PC-3 (cell line): Measurements from ENCODE around the gene MEGF9. TPM values are rescaled to one million over a fixed set of nuclear protein-coding genes. Genes with fewer than 3 reads are reported as not detected.

Experiments used
- ATAC-seq: fragments of 200-7000 bp; cut with Tn5 transposase; 2 replicates; pipeline ENCODE4 v1.9.1; 2020; ENCODE audit warnings: mild to moderate bottlenecking, moderate library complexity
- BruUV-seq: library from RNA; stranded (reverse); fragments of 400-500 nt; replicated peaks from 2 replicates; lab custom pipeline; 2021; lab: Mats Ljungman, UMichigan
- CTCF ChIA-PET: fragments of 300-600 bp; sonication (Branson Sonifier 250); formaldehyde crosslinking; loops from one replicate; lab custom pipeline; 2022; ENCODE audit warnings: antibody characterized with exemption; lab: Charles Lee
- POLR2A ChIA-PET: fragments of 300-600 bp; sonication (Branson Sonifier 250); formaldehyde crosslinking; loops from one replicate; lab custom pipeline; 2022; ENCODE audit warnings: antibody characterized with exemption; ENCODE audit not compliant: unreplicated experiment; lab: Charles Lee
- DNase-seq: peaks from one replicate; pipeline ENCODE4 v3.0.0-alpha.2; 2015
- H2AFZ ChIP-seq: fragments of 300-600 bp; sonication (generic); 2 replicates; pipeline ENCODE4 v1.6.0; 2016; ENCODE audit warnings: antibody characterized with exemption, low read length
- H3F3A ChIP-seq: fragments of 300-600 bp; sonication (generic); one replicate; pipeline ENCODE4 v1.6.0; 2017; ENCODE audit warnings: antibody characterized with exemption, low read length, control low read depth, mild to moderate bottlenecking; ENCODE audit not compliant: unreplicated experiment
- H3K27ac ChIP-seq: fragments of 300-600 bp; sonication (generic); 2 replicates; pipeline ENCODE4 v1.5.1; 2016; ENCODE audit warnings: mild to moderate bottlenecking, low read length
- H3K27me3 ChIP-seq: fragments of 300-600 bp; sonication (generic); 2 replicates; pipeline ENCODE4 v1.6.1; 2016; ENCODE audit warnings: low read length, mixed read lengths
- H3K36me3 ChIP-seq: fragments of 300-600 bp; sonication (generic); 2 replicates; pipeline ENCODE4 v1.6.1; 2016; ENCODE audit warnings: low read depth, mixed run types, low read length, mixed read lengths
- H3K4me1 ChIP-seq: fragments of 300-600 bp; sonication (generic); 2 replicates; pipeline ENCODE4 v1.5.1; 2016; ENCODE audit warnings: low read length; ENCODE audit not compliant: insufficient read depth
- H3K4me2 ChIP-seq: fragments of 300-600 bp; sonication (generic); 2 replicates; pipeline ENCODE4 v1.6.0; 2016; ENCODE audit warnings: low read length
- H3K4me3 ChIP-seq: fragments of 300-600 bp; sonication (generic); 2 replicates; pipeline ENCODE4 v1.5.1; 2016; ENCODE audit warnings: mild to moderate bottlenecking, low read length, mixed read lengths
- H3K79me2 ChIP-seq: fragments of 300-600 bp; sonication (generic); 2 replicates; pipeline ENCODE4 v1.6.1; 2017; ENCODE audit warnings: low read length, mixed read lengths
- H3K9ac ChIP-seq: fragments of 300-600 bp; sonication (generic); 2 replicates; pipeline ENCODE4 v1.6.0; 2016; ENCODE audit warnings: mild to moderate bottlenecking, low read length
- H3K9me2 ChIP-seq: fragments of 300-600 bp; sonication (generic); replicated peaks from 2 replicates; pipeline ENCODE4 v1.6.1; 2016; ENCODE audit warnings: mixed run types, low read length, mixed read lengths
- H3K9me3 ChIP-seq: fragments of 300-600 bp; sonication (generic); 2 replicates; pipeline ENCODE4 v1.6.1; 2016; ENCODE audit warnings: low read length, mixed read lengths
- H4K20me1 ChIP-seq: fragments of 300-600 bp; sonication (generic); 2 replicates; pipeline ENCODE4 v1.6.1; 2016; ENCODE audit warnings: low read length, mixed read lengths
- CTCF ChIP-seq: fragments of 300-600 bp; sonication (generic); conservative IDR thresholded peaks from 2 replicates; pipeline ENCODE4 v1.5.1; 2017; ENCODE audit warnings: antibody characterized with exemption, low read depth, mild to moderate bottlenecking, low read length
- EZH2 ChIP-seq: fragments of 300-600 bp; sonication (generic); IDR thresholded peaks from one replicate; pipeline ENCODE4 v1.6.1; 2017; ENCODE audit warnings: antibody characterized with exemption, mild to moderate bottlenecking, low read length; ENCODE audit not compliant: unreplicated experiment
- EZH2phosphoT487 ChIP-seq: fragments of 300-600 bp; sonication (generic); IDR thresholded peaks from 2 replicates; pipeline ENCODE4 v1.6.1; 2018; ENCODE audit warnings: mild to moderate bottlenecking, antibody characterized with exemption, low read length, borderline replicate concordance
- intact Hi-C: fragments of 100-400 bp; cut with micrococcal nuclease; formaldehyde crosslinking; loops from 2 replicates; pipeline ENCODE4 v1.9.0; 2023
- total RNA-seq: library from RNA; depleted of rRNA; stranded (reverse); fragments of >200 nt; gene quantifications from 2 replicates; pipeline ENCODE4 v1.2.3, GENCODE V29; 2014

MEGF9 gene
- total RNA-seq, 1 experiment from 2014 or later, result 2.6 TPM

DNA sequence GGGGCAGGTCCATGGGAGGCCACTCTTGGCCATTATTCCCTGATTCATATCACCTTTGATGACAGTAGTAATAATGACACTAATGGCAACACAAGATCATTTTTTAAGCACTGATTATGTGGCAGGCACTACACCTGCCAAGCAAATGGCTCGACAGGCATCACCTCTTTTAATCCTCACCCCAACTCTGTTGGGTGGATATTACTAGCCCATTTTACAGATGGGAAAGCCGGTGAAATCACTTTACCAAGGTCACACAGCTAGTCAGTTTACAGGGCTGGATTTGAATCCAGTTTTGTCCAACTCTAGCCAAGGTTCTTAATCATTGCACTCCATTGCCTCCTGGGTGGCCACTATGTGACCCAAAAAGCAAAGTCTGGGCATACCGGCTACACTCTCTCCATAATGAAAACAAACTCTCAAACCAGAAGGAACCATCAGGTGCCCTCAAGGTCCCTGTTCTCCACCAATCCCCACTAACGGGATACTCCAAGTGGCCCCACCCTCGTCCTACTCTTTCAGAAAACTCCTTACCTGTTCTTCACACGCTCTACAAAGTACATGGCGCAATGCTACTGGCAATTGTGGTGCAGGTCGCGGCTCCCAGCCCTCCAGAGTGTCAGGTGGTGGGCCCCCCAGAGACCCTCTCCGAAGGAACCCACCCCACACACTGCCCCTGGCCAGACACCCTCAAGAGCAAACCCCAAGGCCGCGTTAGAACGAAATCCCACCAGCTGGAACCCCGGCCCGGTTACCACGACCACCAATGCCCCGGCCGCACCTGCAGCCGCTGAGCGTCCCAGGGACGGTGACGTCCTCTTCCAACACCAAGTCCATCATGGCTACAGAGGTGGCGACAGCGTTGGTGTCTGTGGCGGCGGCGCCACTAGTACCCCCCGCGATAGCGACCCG, 134.9 kb downstream of the MEGF9 start:
- no peaks in the 10 kb centered on the region for H3K9me3 ChIP-seq
- H3F3A ChIP-seq, result no peaks in the 10 kb centered on the region
- DNase-seq, result peak; percentile 6
- no peaks in the 10 kb centered on the region for H3K27me3 ChIP-seq
- intact Hi-C loops, result no loop called here
- no peak overlapping the region for H3K27ac ChIP-seq
- no peaks in the 10 kb centered on the region for H3K9me2 ChIP-seq
- CTCF ChIA-PET, result no interaction called here
- H3K36me3 ChIP-seq, result no peaks in the 10 kb centered on the region
- ATAC-seq, result peak; percentile 51
- TSS peak; percentile 61 for BruUV-seq
- peak overlapping the region; percentile 93 for H2AFZ ChIP-seq
- peak overlapping the region; percentile 90 for H3K4me2 ChIP-seq
- H3K79me2 ChIP-seq, result peaks cover 55% of the 10 kb centered on the region
- TF ChIP-seq CTCF (no peak), EZH2 (no peak), EZH2phosphoT487 (no peak)
- H4K20me1 ChIP-seq, result no peaks in the 10 kb centered on the region
- H3K4me3 ChIP-seq, result peak overlapping the region; percentile 94
- POLR2A ChIA-PET, result interaction anchor here (0.7 kb wide), 1 partner anchor 21 kb away, joined by 7 read pairs; no protein-coding TSS in a partner anchor
- peak overlapping the region; percentile 86 for H3K9ac ChIP-seq
- H3K4me1 ChIP-seq, result peaks cover 7% of the 10 kb centered on the region; the same call in 1 of the 2 replicates

DNA sequence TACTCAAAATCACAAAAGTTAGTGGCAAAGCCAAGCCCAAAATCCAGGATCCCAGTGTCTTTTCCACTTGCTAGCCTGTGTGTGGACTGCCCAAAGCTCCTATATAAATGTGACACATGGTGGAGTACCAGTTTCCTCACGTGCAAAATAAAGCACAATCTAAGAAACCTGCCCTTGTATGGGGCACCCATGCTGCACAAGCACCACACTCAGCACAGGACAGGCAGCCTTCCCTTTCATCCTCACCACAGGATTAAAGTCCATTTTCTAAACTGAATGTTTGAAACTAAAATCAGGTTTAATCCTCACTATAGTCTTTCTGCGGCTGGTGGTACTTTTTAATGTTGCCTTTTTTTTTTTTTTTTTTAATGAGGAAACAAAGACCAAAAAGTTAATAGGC, 139.8 kb downstream of the MEGF9 start:
- H3K79me2 ChIP-seq, result peaks cover 71% of the 10 kb centered on the region
- ChIA-PET POLR2A (no interaction called here), CTCF (no interaction called here)
- no peak overlapping the region for H3K4me2 ChIP-seq
- BruUV-seq, result no TSS peak
- no peak overlapping the region for H3K9ac ChIP-seq
- H3F3A ChIP-seq, result no peaks in the 10 kb centered on the region
- no peak overlapping the region for H3K4me3 ChIP-seq
- peaks cover 7% of the 10 kb centered on the region; the same call in 1 of the 2 replicates for H3K4me1 ChIP-seq
- H2AFZ ChIP-seq, result no peak overlapping the region
- no peak for TF ChIP-seq EZH2
- TF ChIP-seq EZH2phosphoT487, result no peak
- no peak for TF ChIP-seq CTCF
- no peak overlapping the region for H3K27ac ChIP-seq
- H3K36me3 ChIP-seq, result peaks cover 12% of the 10 kb centered on the region; the same call in 1 of the 2 replicates
- intact Hi-C loops, result no loop called here
- H3K9me3 ChIP-seq, result no peaks in the 10 kb centered on the region
- H4K20me1 ChIP-seq, result 0 out of 2 replicates have a peak, but pooled peaks cover 3% of the 10 kb centered on the region
- DNase-seq (no peak), ATAC-seq (no peak)
- H3K9me2 ChIP-seq, result no peaks in the 10 kb centered on the region
- no peaks in the 10 kb centered on the region for H3K27me3 ChIP-seq

- Histone ChIP-seq H3F3A (no peaks in the 10 kb centered on the region), H4K20me1 (0 out of 2 replicates have a peak, but pooled peaks cover 3% of the 10 kb centered on the region), H3K27ac (no peak overlapping the region), H3K27me3 (no peaks in the 10 kb centered on the region), H3K36me3 (peaks cover 20% of the 10 kb centered on the region), H2AFZ (no peak overlapping the region), H3K4me3 (no peak overlapping the region), H3K9me3 (no peaks in the 10 kb centered on the region), H3K4me1 (no peaks in the 10 kb centered on the region), H3K4me2 (no peak overlapping the region), H3K9ac (no peak overlapping the region), H3K9me2 (no peaks in the 10 kb centered on the region), H3K79me2 (peaks cover 51% of the 10 kb centered on the region)
- ATAC-seq (no peak), DNase-seq (no peak)
- TF ChIP-seq EZH2 (no peak), CTCF (no peak), EZH2phosphoT487 (no peak)
- intact Hi-C loops, result no loop called here
- BruUV-seq, result no TSS peak
- ChIA-PET CTCF (no interaction called here), POLR2A (no interaction called here)
Measured at GRCh38 chr9:120572472-120572871, 141.8 kb downstream of the MEGF9 start.
